Loucy (cell line): Measurements from ENCODE around the gene RASSF9.

Experiments used
- EZH2phosphoT487 ChIP-seq: fragments of 200-600 bp; IDR thresholded peaks from 2 replicates; pipeline ENCODE4 v1.6.1; 2018; ENCODE audit warnings: antibody characterized with exemption, mild to moderate bottlenecking, moderate library complexity, borderline replicate concordance
- TF ChIP-seq, protein P1 (sequence below): fragments of 200-600 bp; sonication (generic); conservative IDR thresholded peaks from 2 replicates; pipeline ENCODE4 v1.5.1; 2014; ENCODE audit warnings: mild to moderate bottlenecking, antibody characterized with exemption, low read length

DNA sequence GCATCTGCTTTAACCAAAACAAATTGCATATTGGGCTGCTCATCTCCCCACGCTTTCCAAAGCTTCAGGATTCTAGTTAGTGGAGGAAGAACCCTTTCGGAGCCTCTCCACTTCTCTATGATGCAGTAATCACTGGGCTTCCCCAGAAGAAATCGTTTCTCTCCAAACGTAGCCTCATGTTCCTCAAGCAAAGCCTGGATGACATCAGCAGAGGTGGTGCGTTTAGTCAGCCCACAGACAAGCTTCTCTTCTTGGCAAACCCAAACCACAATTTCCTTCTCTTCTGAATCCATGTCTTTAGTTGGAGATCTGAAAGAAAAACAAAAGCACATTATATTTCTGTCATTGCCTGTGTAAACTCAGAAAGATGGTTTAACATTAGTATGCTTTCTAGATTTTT lies 30.6 kb downstream of the RASSF9 start:
- TF ChIP-seq EZH2phosphoT487, result no peak
- TF ChIP-seq, protein P1, sequence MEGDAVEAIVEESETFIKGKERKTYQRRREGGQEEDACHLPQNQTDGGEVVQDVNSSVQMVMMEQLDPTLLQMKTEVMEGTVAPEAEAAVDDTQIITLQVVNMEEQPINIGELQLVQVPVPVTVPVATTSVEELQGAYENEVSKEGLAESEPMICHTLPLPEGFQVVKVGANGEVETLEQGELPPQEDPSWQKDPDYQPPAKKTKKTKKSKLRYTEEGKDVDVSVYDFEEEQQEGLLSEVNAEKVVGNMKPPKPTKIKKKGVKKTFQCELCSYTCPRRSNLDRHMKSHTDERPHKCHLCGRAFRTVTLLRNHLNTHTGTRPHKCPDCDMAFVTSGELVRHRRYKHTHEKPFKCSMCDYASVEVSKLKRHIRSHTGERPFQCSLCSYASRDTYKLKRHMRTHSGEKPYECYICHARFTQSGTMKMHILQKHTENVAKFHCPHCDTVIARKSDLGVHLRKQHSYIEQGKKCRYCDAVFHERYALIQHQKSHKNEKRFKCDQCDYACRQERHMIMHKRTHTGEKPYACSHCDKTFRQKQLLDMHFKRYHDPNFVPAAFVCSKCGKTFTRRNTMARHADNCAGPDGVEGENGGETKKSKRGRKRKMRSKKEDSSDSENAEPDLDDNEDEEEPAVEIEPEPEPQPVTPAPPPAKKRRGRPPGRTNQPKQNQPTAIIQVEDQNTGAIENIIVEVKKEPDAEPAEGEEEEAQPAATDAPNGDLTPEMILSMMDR, result no peak
